Right atrium auricular region (tissue), 2 donors: ENCODE measurements around the gene UQCR11. TPM values are rescaled to one million over a fixed set of nuclear protein-coding genes. Genes with fewer than 3 reads are reported as not detected.
A peak's percentile ranks its signal among the peaks of the same experiment; 100 is the strongest.

Experiments used
- DNase-seq: peaks from one replicate; pipeline ENCODE4 v3.0.0-alpha.2; 2019; ENCODE audit warnings: low spot score
- H3K27ac ChIP-seq, 2 donors: fragments of 200-600 bp; sonication (generic); 1 replicate in 1 of 2; 2 replicates in 1 of 2; pipeline ENCODE4 v1.5.1; 2016 to 2019
- H3K27me3 ChIP-seq, 2 donors: fragments of 200-600 bp; sonication (generic); one replicate each; pipeline versions ENCODE4 v1.5.1 to v1.6.0; 2017 to 2019
- H3K36me3 ChIP-seq: fragments of 200-600 bp; sonication (generic); one replicate; pipeline ENCODE4 v1.5.1; 2016
- H3K4me1 ChIP-seq, 2 donors: fragments of 200-600 bp; sonication (generic); one replicate each; pipeline versions ENCODE4 v1.5.1 to v1.6.0; 2017 to 2019
- H3K4me3 ChIP-seq, 2 donors: fragments of 200-600 bp; sonication (generic); 1 replicate in 1 of 2; 2 replicates in 1 of 2; pipeline ENCODE4 v1.5.1; 2017 to 2019; ENCODE audit warnings: mild to moderate bottlenecking in 1 of 2, moderate library complexity in 1 of 2
- H3K9me3 ChIP-seq, 2 donors: fragments of 200-600 bp; sonication (generic); one replicate each; pipeline ENCODE4 v1.5.1; 2019
- total RNA-seq, 2 donors: library from RNA; depleted of rRNA; stranded (reverse); fragments of >200 nt; gene quantifications; one replicate each; pipeline ENCODE4 v1.1.0, GENCODE V29; 2016
- TF ChIP-seq, protein P1 (sequence below), 2 donors: fragments of 200-600 bp; sonication (generic); IDR thresholded peaks; one replicate each; pipeline ENCODE4 v1.5.1; 2019; ENCODE audit warnings: antibody characterized with exemption in 2 of 2

Gene UQCR11
- total RNA-seq, 2 donors from 2014 or later, result 172 to 191 TPM

DNA sequence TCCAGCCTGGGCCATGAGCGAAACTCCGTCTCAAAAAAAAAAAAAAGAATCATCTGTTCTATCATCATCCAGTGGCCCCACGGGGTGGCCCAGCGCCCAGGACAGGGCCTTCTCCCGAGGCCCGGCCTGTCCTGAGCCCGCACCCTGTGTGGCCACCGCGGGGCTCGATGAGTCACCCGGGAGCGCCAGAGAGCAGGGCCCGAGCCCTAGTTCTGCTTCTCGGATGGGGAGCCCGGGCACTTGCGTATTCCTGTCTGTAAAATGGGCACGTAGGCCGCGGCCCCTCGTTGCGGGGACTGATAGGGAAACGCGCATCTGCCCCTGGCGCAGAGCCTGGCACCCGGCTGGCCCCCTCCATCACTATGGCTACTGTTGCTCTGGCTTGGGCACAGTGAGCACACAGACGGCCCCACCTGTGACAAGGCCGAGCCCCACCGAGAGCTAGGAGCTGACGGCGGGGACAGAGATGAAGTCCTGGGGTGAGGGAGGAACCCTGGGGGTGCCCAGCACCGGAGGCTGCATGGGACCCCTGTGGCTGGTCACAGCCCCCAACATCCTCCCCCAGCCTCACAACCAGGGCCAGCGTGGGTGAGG is 21.3 kb upstream of the UQCR11 start:
- peaks cover 6% of the 10 kb centered on the region for H3K36me3 ChIP-seq
- no peak overlapping the region for H3K27ac ChIP-seq
- DNase-seq, result no peak
- H3K9me3 ChIP-seq, result no peaks in the 10 kb centered on the region
- H3K27me3 ChIP-seq, result no peaks in the 10 kb centered on the region
- H3K4me3 ChIP-seq, result no peak overlapping the region
- H3K4me1 ChIP-seq, result no peaks in the 10 kb centered on the region
- TF ChIP-seq, protein P1, sequence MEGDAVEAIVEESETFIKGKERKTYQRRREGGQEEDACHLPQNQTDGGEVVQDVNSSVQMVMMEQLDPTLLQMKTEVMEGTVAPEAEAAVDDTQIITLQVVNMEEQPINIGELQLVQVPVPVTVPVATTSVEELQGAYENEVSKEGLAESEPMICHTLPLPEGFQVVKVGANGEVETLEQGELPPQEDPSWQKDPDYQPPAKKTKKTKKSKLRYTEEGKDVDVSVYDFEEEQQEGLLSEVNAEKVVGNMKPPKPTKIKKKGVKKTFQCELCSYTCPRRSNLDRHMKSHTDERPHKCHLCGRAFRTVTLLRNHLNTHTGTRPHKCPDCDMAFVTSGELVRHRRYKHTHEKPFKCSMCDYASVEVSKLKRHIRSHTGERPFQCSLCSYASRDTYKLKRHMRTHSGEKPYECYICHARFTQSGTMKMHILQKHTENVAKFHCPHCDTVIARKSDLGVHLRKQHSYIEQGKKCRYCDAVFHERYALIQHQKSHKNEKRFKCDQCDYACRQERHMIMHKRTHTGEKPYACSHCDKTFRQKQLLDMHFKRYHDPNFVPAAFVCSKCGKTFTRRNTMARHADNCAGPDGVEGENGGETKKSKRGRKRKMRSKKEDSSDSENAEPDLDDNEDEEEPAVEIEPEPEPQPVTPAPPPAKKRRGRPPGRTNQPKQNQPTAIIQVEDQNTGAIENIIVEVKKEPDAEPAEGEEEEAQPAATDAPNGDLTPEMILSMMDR (IDR thresholded peaks at IDR 0.05), result no peak

DNA sequence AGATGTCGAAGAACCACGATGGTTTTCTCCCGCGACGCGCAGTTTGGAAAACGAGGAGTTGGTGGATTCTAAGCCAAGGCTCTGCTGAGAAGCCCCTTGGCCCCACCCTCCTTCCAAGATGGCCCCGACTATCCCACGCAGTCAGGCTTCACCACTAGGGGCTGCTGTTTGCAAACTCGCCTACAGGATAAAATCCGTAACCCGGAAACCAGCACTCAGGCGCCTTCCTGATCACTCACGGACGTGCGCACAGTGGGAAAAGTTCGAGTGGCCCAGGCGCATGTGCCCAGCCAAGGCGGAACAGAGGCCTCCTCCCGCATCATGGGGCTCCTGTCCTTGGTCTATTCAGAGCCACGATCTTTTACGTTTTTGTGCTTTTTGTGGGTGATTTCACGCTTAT is 19.2 kb upstream of the UQCR11 start:
- Histone ChIP-seq H3K4me1 (no peaks in the 10 kb centered on the region), H3K9me3 (no peaks in the 10 kb centered on the region), H3K4me3 (no peak overlapping the region), H3K27me3 (no peaks in the 10 kb centered on the region), H3K36me3 (peaks cover 12% of the 10 kb centered on the region), H3K27ac (no peak overlapping the region)
- DNase-seq, result no peak
- TF ChIP-seq, protein P1 (IDR thresholded peaks at IDR 0.05), result peak; percentile 22 to 59

DNA sequence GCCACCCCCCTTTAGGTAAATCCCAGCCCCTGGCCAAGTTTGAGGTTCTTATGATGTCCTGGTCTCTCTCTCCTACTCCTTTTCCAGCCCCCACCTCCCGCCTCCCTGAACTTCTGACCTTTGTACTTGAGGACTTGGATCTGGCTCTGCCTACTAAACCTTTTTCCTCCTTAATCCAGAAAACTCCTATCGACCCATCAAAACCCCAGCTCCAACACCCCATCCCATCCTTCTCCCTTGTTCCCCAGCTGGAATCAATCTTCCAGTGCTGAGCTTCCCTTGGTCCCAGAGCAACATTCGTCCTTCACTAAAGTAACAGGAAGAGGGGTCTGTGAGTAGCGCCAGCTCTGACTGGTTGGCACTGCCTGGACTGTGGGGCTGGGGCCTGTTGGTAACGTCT is 17.3 kb upstream of the UQCR11 start:
- H3K4me3 ChIP-seq, result no peak overlapping the region
- H3K27me3 ChIP-seq, result no peaks in the 10 kb centered on the region
- no peaks in the 10 kb centered on the region for H3K9me3 ChIP-seq
- no peak overlapping the region for H3K27ac ChIP-seq
- H3K4me1 ChIP-seq, result no peaks in the 10 kb centered on the region
- no peak for DNase-seq
- peaks cover 12% of the 10 kb centered on the region for H3K36me3 ChIP-seq
- TF ChIP-seq, protein P1 (IDR thresholded peaks at IDR 0.05), result no peak

DNA sequence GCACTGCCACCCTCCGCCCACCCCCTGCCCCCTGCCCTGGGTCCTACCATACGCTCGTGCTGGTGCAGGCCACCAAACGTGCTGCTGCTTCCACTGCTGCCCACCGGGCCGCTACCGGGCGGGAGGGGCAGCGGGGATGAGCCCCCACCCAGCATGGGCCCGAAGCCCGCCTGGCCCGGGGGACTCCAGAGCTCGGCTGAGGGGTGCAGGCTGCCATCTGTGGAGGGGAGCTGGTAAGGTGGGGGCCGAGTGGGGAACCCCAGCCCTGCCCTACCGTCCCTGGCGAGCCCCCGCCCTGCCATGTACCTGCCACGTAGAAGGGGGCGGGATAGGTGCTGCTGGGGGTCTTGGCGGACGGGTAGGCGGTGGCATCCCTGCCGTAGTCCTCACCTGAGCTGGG is 16.7 kb upstream of the UQCR11 start:
- TF ChIP-seq, protein P1 (IDR thresholded peaks at IDR 0.05), result no peak
- no peaks in the 10 kb centered on the region for H3K4me1 ChIP-seq
- peaks cover 12% of the 10 kb centered on the region for H3K36me3 ChIP-seq
- H3K4me3 ChIP-seq, result no peak overlapping the region
- H3K27ac ChIP-seq, result no peak overlapping the region
- H3K9me3 ChIP-seq, result no peaks in the 10 kb centered on the region
- no peak for DNase-seq
- no peaks in the 10 kb centered on the region for H3K27me3 ChIP-seq

DNA sequence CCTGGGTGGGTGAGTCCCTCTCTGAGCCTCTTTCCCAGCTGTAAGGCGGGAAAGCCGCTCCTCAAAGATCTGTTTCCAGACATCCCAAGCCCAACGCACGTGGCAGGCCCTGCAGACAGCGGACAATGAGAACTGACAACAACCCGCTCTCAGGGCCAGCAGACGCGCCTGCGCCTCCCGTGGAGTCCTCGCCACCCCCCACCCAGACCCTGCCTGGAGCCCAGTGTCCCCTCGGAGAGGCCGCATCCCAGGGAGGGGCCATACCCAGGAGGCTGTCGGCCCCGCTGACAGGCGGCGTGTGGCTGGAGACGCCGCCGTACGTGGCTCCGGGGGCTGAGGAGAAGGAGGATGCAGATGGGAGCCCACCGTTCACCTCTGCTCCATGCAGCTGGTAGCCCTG is 16.3 kb upstream of the UQCR11 start:
- TF ChIP-seq, protein P1 (IDR thresholded peaks at IDR 0.05), result no peak
- Histone ChIP-seq H3K27me3 (no peaks in the 10 kb centered on the region), H3K4me1 (no peaks in the 10 kb centered on the region), H3K36me3 (peaks cover 12% of the 10 kb centered on the region), H3K4me3 (no peak overlapping the region), H3K9me3 (no peaks in the 10 kb centered on the region), H3K27ac (no peak overlapping the region)
- no peak for DNase-seq

DNA sequence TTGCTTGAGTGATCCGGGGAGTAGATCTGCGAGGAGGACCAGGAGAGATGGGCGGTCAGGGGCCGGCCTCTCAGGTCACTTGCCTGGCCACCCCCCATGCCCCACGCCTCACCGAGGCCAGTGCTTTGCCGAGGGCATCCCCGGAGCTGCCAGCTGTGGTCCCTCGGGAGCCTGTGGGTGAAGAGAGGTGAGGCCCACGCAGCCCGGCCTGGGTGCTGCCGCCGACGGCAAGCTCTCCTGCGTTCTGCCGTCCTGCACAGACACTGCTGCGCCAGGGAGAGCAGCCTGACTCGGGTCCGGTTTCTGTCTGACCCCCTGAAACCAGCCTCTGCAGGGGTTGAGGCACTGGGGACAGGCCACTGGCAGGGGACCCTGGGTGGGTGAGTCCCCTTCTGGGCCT is 15.8 kb upstream of the UQCR11 start:
- Histone ChIP-seq H3K27me3 (no peaks in the 10 kb centered on the region), H3K4me3 (no peak overlapping the region), H3K27ac (no peak overlapping the region), H3K36me3 (peaks cover 12% of the 10 kb centered on the region), H3K9me3 (no peaks in the 10 kb centered on the region), H3K4me1 (no peaks in the 10 kb centered on the region)
- TF ChIP-seq, protein P1 (IDR thresholded peaks at IDR 0.05), result no peak
- no peak for DNase-seq
